HG03103 (cell line): ENCODE data around the gene OBP2B.
"Not testable (repeated sequence)": the region's sequence is repeated elsewhere in the genome, so short reads cannot be mapped to it uniquely, and the experiment has no call there.

Experiments
- ATAC-seq: cut with Tn5 transposase; IDR thresholded peaks from one replicate; pipeline ENCODE4 v1.9.1; 2021; ENCODE audit warnings: low read depth; ENCODE audit not compliant: unreplicated experiment

The OBP2B gene

GRCh38 chr9:133169687-133170086, 39.4 kb downstream of the OBP2B start:
- not testable (repeated sequence) for ATAC-seq

- no peak for ATAC-seq
These were observed 39.9 kb downstream of the OBP2B start for GRCh38 chr9:133169102-133169501.

- ATAC-seq, result no peak
These were observed 40.6 kb downstream of the OBP2B start for GRCh38 chr9:133168432-133168831.

- ATAC-seq, result no peak
These were observed 41.3 kb downstream of the OBP2B start for GRCh38 chr9:133167769-133168168.

GRCh38 chr9:133167096-133167730, 41.8 kb downstream of the OBP2B start:
- ATAC-seq, result no peak

GRCh38 chr9:133166392-133166791, 42.7 kb downstream of the OBP2B start:
- no peak for ATAC-seq

GRCh38 chr9:133165452-133165730, 43.7 kb downstream of the OBP2B start:
- no peak for ATAC-seq

- ATAC-seq, result no peak
These were observed 44.9 kb downstream of the OBP2B start for GRCh38 chr9:133164191-133164590.

GRCh38 chr9:133163504-133164172, 45.4 kb downstream of the OBP2B start, which contains the start of gene GBGT1:
TSS of gene GBGT1 (minus strand) at chr9:133163914. CDS start at chr9:133162412, 1,502 bp downstream.
- no peak for ATAC-seq

GRCh38 chr9:133162861-133163503, 46.1 kb downstream of the OBP2B start:
- ATAC-seq, result no peak

- ATAC-seq, result no peak
These were observed 47.5 kb downstream of the OBP2B start for GRCh38 chr9:133161547-133161950.

GRCh38 chr9:133160742-133161546, 48.1 kb downstream of the OBP2B start:
- no peak for ATAC-seq

- ATAC-seq, result no peak
These were observed 50.4 kb downstream of the OBP2B start for GRCh38 chr9:133158695-133159094.
